Cardiac fibroblast (primary cell): Measurements from ENCODE around the gene SFTPD.
A peak's percentile ranks its signal among the peaks of the same experiment; 100 is the strongest.

Experiments used
- DNase-seq, 2 donors: peaks; one replicate each; pipeline versions ENCODE4 v3.0.0 to v3.0.0-alpha.2; 2010; ENCODE audit warnings: low read depth in 2 of 2
- H3K4me3 ChIP-seq, 2 donors: replicated peaks in 1 of 2; 1 replicate in 1 of 2; 2 replicates in 1 of 2; pipeline ENCODE4 v1.5.1; 2011; ENCODE audit warnings: low read depth in 2 of 2, low read length in 2 of 2, mild to moderate bottlenecking in 2 of 2, moderate library complexity in 1 of 2
- CTCF ChIP-seq: IDR thresholded peaks from one replicate; pipeline ENCODE4 v1.5.1; 2011; ENCODE audit warnings: low read depth, mild to moderate bottlenecking, low read length, inconsistent platforms

The SFTPD gene

GRCh38 chr10:79979310-79979975 lies 30.5 kb upstream of the SFTPD start:
- H3K4me3 ChIP-seq, result no peak overlapping the region
- DNase-seq, result no peak
- no peak for TF ChIP-seq CTCF

DNA sequence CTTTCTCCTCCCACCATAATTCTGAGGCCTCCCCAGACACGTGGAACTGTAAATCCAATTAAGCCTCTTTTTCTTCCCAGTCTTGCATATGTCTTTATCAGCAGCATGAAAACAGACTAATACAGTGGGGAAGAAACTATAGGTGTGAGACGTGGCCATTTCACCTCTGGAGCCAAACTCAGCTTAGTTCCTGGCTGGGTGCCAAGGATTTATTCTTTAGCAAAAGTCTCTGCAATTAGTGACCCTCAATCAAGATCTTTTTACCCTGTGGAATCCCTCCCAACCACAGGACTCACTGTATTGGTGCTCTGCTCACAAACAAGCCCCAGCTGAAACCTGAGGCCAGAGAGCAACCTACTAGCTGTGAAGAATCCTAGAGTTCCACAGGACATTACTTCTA lies 28.1 kb upstream of the SFTPD start:
- H3K4me3 ChIP-seq, result no peak overlapping the region
- TF ChIP-seq CTCF, result no peak
- DNase-seq, result no peak

GRCh38 chr10:79970062-79970461 lies 21.2 kb upstream of the SFTPD start:
- H3K4me3 ChIP-seq, result no peak overlapping the region
- no peak for TF ChIP-seq CTCF
- no peak for DNase-seq

DNA sequence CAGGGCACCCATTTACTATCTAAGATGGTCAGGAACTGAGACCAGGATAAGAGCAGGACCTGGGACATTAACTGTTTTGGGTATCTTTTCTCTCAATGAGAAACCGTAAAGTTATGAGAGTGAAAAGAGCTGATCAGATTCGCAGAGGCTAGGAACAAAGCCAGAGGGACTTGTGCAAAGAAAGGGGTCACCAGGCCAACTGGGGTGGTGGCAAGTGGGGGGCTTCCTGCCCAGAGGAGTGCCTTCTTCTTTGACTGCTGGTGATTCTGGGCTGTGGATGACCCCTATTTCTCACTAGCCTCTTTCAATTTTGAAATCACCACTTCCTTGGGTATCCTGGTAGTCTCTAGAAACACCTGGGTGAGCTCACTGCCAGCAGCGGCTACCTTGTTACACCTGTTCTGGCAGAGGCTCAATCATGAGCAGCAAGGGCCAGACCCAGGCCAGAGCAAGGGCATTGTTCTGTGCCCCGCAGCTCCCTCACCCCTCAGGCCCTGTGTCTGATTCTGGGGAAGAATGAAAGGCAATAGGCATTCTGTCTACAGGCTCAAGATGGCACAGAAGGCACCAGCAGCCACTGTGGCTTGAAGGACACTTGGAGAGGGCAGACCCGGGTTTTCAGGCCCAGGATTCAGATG lies 999 bp downstream of the SFTPD start:
- no peak overlapping the region for H3K4me3 ChIP-seq
- DNase-seq, result no peak
- no peak for TF ChIP-seq CTCF

DNA sequence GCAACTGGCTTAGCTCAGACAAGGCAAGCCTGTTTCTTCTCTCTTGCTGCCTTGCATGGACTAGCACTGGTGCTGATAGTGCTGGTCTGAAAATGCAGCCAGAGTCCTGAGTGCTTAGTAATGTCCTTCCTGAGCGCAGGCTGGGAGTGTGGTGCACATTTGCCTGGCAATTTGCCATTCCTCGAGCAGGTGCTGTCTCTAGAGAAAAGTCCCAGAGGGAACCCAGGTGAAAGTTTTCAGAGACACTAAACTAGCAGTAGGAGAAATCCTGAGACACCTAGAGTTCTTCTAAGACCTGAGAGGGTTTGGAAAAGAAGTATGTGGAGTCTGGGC lies 1.9 kb downstream of the SFTPD start:
- no peak overlapping the region for H3K4me3 ChIP-seq
- DNase-seq, result peak in 1 of 2 donors; percentile 6
- TF ChIP-seq CTCF, result no peak

GRCh38 chr10:79946271-79947082 lies 2.4 kb downstream of the SFTPD start:
- H3K4me3 ChIP-seq, result no peak overlapping the region
- no peak for DNase-seq
- TF ChIP-seq CTCF, result no peak
